Esophagus muscularis mucosa (tissue), 4 donors: ENCODE data around the gene RAPGEF1. TPM values are rescaled to one million over a fixed set of nuclear protein-coding genes. Genes with fewer than 3 reads are reported as not detected.

Experiments used
- DNase-seq: peaks from one replicate; pipeline ENCODE4 v3.0.0-alpha.2; 2017; ENCODE audit errors: extremely low spot score
- H3K27ac ChIP-seq, 4 donors: fragments of 200-600 bp; sonication (generic); replicated peaks in 1 of 4; 1 replicate in 3 of 4; 2 replicates in 1 of 4; pipeline ENCODE4 v1.5.1; 2016 to 2019; ENCODE audit warnings: mild to moderate bottlenecking in 1 of 4
- H3K27me3 ChIP-seq, 4 donors: fragments of 200-600 bp; sonication (generic); one replicate each; pipeline versions ENCODE4 v1.5.1 to v1.6.0; 2016 to 2019
- H3K36me3 ChIP-seq, 4 donors: fragments of 200-600 bp; sonication (generic); one replicate each; pipeline ENCODE4 v1.5.1; 2016 to 2019
- H3K4me1 ChIP-seq, 4 donors: fragments of 200-600 bp; sonication (generic); one replicate each; pipeline ENCODE4 v1.5.1; 2016 to 2019
- H3K4me3 ChIP-seq, 4 donors: fragments of 200-600 bp; sonication (generic); 1 replicate in 2 of 4; 2 replicates in 2 of 4; pipeline ENCODE4 v1.5.1; 2016 to 2019; ENCODE audit warnings: mild to moderate bottlenecking in 4 of 4, moderate library complexity in 1 of 4
- H3K9me3 ChIP-seq, 4 donors: fragments of 200-600 bp; sonication (generic); 1 replicate in 3 of 4; 2 replicates in 1 of 4; pipeline ENCODE4 v1.5.1; 2016 to 2019
- EP300 ChIP-seq: sonication (generic); formaldehyde crosslinking; IDR thresholded peaks from one replicate; pipeline ENCODE4 v1.6.1; 2017; ENCODE audit warnings: antibody characterized with exemption
- POLR2A ChIP-seq: fragments of 450-650 bp; IDR thresholded peaks from one replicate; pipeline ENCODE4 v1.6.1; 2017; ENCODE audit warnings: antibody characterized with exemption, moderate library complexity, mild to moderate bottlenecking, low read depth
- POLR2AphosphoS5 ChIP-seq, 2 donors: sonication (generic); formaldehyde crosslinking; IDR thresholded peaks; one replicate each; pipeline ENCODE4 v1.6.1; 2017; ENCODE audit warnings: antibody characterized with exemption in 2 of 2
- WGBS: methylation state at CpG from one replicate; pipeline ENCODE4 v1.1.5; 2018; 5-methylcytosine and 5-hydroxymethylcytosine counted together
- intact Hi-C: fragments of 100-400 bp; cut with DNase I; formaldehyde crosslinking; loops from one replicate; pipeline ENCODE4 v1.15.1; 2023
- total RNA-seq, 4 donors: library from RNA; depleted of rRNA; stranded (reverse); fragments of >200 nt; gene quantifications; one replicate each; pipeline versions ENCODE4 v1.1.0 to v1.2.1, GENCODE V29; 2016
- TF ChIP-seq, protein P1 (sequence below), 3 experiments: fragments of 200-600 bp in 2 of 3; fragments of 450-650 bp in 1 of 3; sonication (generic) in 2 of 3; IDR thresholded peaks; one replicate each; pipeline ENCODE4 v1.5.1; 2017 to 2019; ENCODE audit warnings: antibody characterized with exemption in 3 of 3, mild to moderate bottlenecking in 2 of 3, moderate library complexity in 1 of 3

RAPGEF1 gene
- total RNA-seq, 4 donors from 2014 or later, result 66.6 to 138 (median 101) TPM

DNA sequence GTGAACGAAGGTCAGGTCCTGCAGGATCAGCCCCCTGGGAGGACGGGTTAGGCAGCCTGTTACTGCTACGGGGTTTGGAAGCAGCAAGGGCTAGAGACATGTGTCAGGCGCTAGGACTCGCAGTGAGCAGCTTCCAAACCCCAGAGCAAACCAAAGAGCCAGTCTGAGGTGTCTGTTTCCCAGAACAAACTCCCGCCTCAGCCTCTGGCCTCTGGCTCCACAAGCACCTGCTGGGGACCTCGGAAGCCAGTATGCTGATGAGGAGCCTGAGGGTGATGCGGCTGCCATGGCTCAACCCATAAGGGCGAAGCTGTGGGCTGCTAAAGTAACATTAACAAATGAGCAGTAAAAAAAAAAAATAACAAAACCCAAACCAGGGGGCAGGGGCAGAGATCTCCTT is 159.5 kb downstream of the RAPGEF1 start:
- H3K36me3 ChIP-seq, result peaks cover 74 to 100% (median 100%) of the 10 kb centered on the region in 4 donors
- H3K4me3 ChIP-seq, result no peak overlapping the region
- TF ChIP-seq EP300 (no peak), POLR2A (no peak), POLR2AphosphoS5 (IDR thresholded peaks at IDR 0.05) (no peak)
- TF ChIP-seq, protein P1, sequence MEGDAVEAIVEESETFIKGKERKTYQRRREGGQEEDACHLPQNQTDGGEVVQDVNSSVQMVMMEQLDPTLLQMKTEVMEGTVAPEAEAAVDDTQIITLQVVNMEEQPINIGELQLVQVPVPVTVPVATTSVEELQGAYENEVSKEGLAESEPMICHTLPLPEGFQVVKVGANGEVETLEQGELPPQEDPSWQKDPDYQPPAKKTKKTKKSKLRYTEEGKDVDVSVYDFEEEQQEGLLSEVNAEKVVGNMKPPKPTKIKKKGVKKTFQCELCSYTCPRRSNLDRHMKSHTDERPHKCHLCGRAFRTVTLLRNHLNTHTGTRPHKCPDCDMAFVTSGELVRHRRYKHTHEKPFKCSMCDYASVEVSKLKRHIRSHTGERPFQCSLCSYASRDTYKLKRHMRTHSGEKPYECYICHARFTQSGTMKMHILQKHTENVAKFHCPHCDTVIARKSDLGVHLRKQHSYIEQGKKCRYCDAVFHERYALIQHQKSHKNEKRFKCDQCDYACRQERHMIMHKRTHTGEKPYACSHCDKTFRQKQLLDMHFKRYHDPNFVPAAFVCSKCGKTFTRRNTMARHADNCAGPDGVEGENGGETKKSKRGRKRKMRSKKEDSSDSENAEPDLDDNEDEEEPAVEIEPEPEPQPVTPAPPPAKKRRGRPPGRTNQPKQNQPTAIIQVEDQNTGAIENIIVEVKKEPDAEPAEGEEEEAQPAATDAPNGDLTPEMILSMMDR (IDR thresholded peaks at IDR 0.05), result no peak
- intact Hi-C loops, result no loop called here
- no peak for DNase-seq
- H3K27me3 ChIP-seq, result no peaks in the 10 kb centered on the region
- WGBS, result 93% methylated on average over 9 of the region's 9 CpGs
- H3K4me1 ChIP-seq, result peaks cover 0 to 8% (median 5%) of the 10 kb centered on the region in 4 donors
- no peak overlapping the region for H3K27ac ChIP-seq
- H3K9me3 ChIP-seq, result no peaks in the 10 kb centered on the region

DNA sequence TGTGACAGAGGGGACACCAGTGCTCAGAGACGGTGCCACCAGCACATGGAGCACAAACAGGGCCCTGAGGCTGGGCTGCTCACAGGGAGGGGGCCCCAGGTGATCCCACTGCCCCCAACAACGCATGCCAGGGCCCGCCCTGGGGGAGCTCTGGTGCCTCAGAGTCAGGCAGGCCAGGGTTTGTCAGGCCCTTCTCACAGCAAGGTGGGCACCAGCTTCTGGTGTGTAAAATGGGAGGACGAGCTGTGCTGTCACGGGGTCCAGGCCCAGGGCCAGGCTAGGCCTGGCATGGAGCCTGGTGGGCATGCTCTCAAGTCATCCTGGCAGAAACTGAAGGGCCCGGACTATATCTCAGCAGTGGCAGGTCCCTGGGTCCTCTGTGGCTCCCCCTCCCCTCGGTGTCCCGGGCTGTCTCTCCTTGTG is 160.1 kb downstream of the RAPGEF1 start:
- Histone ChIP-seq H3K27me3 (no peaks in the 10 kb centered on the region), H3K4me1 (peaks cover 0 to 8% (median 5%) of the 10 kb centered on the region in 4 donors), H3K9me3 (no peaks in the 10 kb centered on the region), H3K36me3 (peaks cover 72 to 100% (median 100%) of the 10 kb centered on the region in 4 donors), H3K4me3 (no peak overlapping the region), H3K27ac (no peak overlapping the region)
- no peak for TF ChIP-seq POLR2AphosphoS5 (IDR thresholded peaks at IDR 0.05)
- no peak for TF ChIP-seq POLR2A
- TF ChIP-seq, protein P1 (IDR thresholded peaks at IDR 0.05), result no peak
- TF ChIP-seq EP300, result no peak
- intact Hi-C loops, result no loop called here
- no peak for DNase-seq
- WGBS, result 100% methylated on average over 1 of the region's 8 CpGs

DNA sequence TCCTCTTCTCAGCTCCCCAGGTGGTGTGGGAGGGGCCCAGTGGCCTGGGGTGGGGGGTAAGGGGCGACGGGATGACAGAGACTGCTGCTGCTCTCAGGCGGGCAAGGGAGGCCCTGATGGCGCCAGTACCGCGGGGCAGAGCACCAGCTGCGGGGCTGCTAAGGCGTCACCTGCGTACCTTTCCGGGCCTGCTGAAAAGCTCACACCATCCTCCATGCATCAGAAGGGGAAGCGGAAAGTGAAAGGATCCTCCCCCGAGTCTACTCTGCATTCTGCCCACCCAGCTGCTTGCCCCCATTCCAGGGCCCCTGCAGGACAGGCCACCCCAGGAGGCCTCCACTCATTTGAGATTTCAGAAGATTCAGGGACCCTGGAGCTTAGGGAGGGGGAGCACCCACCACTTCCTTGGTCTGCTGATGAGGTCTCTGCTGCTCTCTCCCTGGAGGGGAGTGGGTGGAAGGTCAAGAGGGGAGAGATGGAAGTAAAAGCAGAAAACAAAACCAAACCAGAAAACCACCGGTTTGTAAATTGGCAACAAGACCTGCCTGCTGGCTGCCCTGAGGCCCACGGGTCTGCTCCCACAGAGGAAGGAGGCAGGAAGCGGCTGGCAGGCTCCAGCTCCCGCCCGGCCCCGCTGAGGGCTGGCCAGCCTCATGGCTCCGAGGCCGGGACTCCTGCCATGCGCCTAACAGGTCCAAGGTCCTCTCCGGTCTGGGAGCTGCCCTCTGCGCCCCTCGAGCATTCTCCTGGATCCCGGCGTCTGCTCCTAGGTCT is 161.0 kb downstream of the RAPGEF1 start:
- TF ChIP-seq POLR2AphosphoS5 (IDR thresholded peaks at IDR 0.05) (no peak), POLR2A (no peak), EP300 (no peak)
- TF ChIP-seq, protein P1 (IDR thresholded peaks at IDR 0.05), result no peak
- intact Hi-C loops, result no loop called here
- Histone ChIP-seq H3K9me3 (no peaks in the 10 kb centered on the region), H3K36me3 (peaks cover 63 to 99% (median 96%) of the 10 kb centered on the region in 4 donors), H3K4me3 (no peak overlapping the region), H3K27ac (no peak overlapping the region), H3K27me3 (no peaks in the 10 kb centered on the region), H3K4me1 (peaks cover 0 to 8% (median 5%) of the 10 kb centered on the region in 4 donors)
- no peak for DNase-seq
- WGBS, result 71% methylated on average over 16 of the region's 26 CpGs

DNA sequence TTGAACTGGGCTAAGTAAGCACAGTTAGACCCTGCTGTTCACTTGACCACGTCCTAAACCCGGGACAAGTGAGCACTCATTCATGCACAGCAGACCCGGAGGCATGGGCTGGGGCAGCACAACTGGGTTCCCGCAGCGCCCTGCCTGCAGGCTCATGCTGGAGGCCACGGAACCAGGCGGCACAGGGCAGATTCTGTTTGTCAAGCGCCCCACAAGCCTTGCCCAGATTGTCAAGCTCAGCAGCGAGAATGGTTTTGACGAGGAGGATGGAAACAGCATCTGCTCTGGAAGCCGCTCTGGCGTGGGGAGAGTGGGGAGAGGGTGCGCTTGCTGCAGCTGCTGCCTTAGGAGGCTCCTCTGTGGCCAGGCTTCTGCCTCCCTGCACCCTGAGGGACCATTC is 161.9 kb downstream of the RAPGEF1 start:
- TF ChIP-seq EP300, result no peak
- no peak for TF ChIP-seq POLR2AphosphoS5 (IDR thresholded peaks at IDR 0.05)
- TF ChIP-seq POLR2A, result no peak
- TF ChIP-seq, protein P1 (IDR thresholded peaks at IDR 0.05), result no peak
- DNase-seq, result no peak
- no peaks in the 10 kb centered on the region for H3K9me3 ChIP-seq
- H3K27me3 ChIP-seq, result no peaks in the 10 kb centered on the region
- H3K4me3 ChIP-seq, result no peak overlapping the region
- H3K4me1 ChIP-seq, result peaks cover 0 to 8% (median 5%) of the 10 kb centered on the region in 4 donors
- WGBS, result 88% methylated on average over 12 of the region's 13 CpGs
- no peak overlapping the region for H3K27ac ChIP-seq
- intact Hi-C loops, result no loop called here
- H3K36me3 ChIP-seq, result peaks cover 56 to 93% (median 89%) of the 10 kb centered on the region in 4 donors
